ENCODE measurements around the gene ALS2.

ALS2 gene

DNA sequence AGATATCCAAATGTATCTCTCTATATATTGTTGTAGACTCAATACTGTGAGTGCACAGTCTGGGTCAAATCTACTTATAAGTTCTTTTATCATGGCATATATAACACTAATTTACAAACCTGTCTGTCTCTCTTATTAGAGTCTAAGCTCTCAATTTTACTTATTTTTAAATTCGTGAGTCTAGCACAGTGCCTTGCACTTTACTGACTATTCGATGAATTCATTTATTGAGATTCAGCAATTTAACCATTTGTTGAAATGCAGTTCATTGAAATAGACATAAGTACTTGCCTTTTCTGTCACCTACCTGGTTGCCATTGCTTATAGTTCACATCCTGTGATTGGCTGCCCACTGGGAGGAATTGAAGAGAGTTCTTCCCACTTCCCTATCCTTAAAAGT is 10.3 kb upstream of the ALS2 start:
- no peak overlapping the region for H3K27ac ChIP-seq (ENCODE audit: low read depth, low read length)
- H3K4me1 ChIP-seq (ENCODE audit: control insufficient read depth, insufficient read depth, low read length): no peaks in the 10 kb centered on the region; the same call in 1 of the 2 replicates
- no peaks in the 10 kb centered on the region for H3K27me3 ChIP-seq (ENCODE audit: control insufficient read depth, insufficient read depth, low read length)
- H3K4me3 ChIP-seq (ENCODE audit: low read depth, low read length): no peak overlapping the region
- no peaks in the 10 kb centered on the region for H3K9me3 ChIP-seq (ENCODE audit: control insufficient read depth, insufficient read depth, low read length)
- no peak overlapping the region for H3K9ac ChIP-seq (ENCODE audit: low read depth, low read length)
- no peaks in the 10 kb centered on the region for H3K36me3 ChIP-seq (ENCODE audit: control insufficient read depth, insufficient read depth, low read length)

- Histone ChIP-seq H3K36me3 (ENCODE audit: control insufficient read depth, insufficient read depth, low read length) (no peaks in the 10 kb centered on the region), H3K9me3 (ENCODE audit: control insufficient read depth, insufficient read depth, low read length) (no peaks in the 10 kb centered on the region), H3K27me3 (ENCODE audit: control insufficient read depth, insufficient read depth, low read length) (no peaks in the 10 kb centered on the region), H3K9ac (ENCODE audit: low read depth, low read length) (no peak overlapping the region), H3K27ac (ENCODE audit: low read depth, low read length) (no peak overlapping the region), H3K4me3 (ENCODE audit: low read depth, low read length) (no peak overlapping the region), H3K4me1 (ENCODE audit: control insufficient read depth, insufficient read depth, low read length) (no peaks in the 10 kb centered on the region)
Measured at GRCh38 chr2:201790291-201790690, 9.6 kb upstream of the ALS2 start.

GRCh38 chr2:201789395-201789794 is 8.7 kb upstream of the ALS2 start:
- Histone ChIP-seq H3K27ac (ENCODE audit: low read depth, low read length) (no peak overlapping the region), H3K27me3 (ENCODE audit: control insufficient read depth, insufficient read depth, low read length) (no peaks in the 10 kb centered on the region), H3K9ac (ENCODE audit: low read depth, low read length) (no peak overlapping the region), H3K4me1 (ENCODE audit: control insufficient read depth, insufficient read depth, low read length) (no peaks in the 10 kb centered on the region), H3K9me3 (ENCODE audit: control insufficient read depth, insufficient read depth, low read length) (no peaks in the 10 kb centered on the region), H3K36me3 (ENCODE audit: control insufficient read depth, insufficient read depth, low read length) (no peaks in the 10 kb centered on the region), H3K4me3 (ENCODE audit: low read depth, low read length) (no peak overlapping the region)

GRCh38 chr2:201788371-201788770 is 7.6 kb upstream of the ALS2 start:
- Histone ChIP-seq H3K27ac (ENCODE audit: low read depth, low read length) (no peak overlapping the region), H3K36me3 (ENCODE audit: control insufficient read depth, insufficient read depth, low read length) (no peaks in the 10 kb centered on the region)

DNA sequence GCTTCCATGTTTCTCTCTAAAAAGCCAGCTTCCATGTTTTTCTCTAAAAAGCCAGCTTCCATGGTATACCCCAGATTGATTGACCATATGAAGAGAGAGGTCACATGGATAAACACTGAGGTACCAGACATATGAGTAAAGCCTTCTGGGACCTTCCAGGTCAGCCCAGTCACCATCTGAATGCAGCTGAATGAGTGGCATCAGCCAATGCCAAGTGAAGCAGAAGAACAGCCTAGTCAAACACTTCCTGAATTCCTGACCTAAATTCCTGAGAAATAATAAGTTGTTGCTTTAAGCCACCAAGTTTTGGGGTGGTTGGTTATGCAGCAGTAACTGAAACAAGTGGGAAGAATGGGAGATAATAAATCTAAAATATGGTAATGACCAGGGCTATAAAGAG is 5.7 kb upstream of the ALS2 start:
- no peaks in the 10 kb centered on the region for H3K27me3 ChIP-seq (ENCODE audit: control insufficient read depth, insufficient read depth, low read length)
- H3K36me3 ChIP-seq (ENCODE audit: control insufficient read depth, insufficient read depth, low read length): no peaks in the 10 kb centered on the region
- H3K4me3 ChIP-seq (ENCODE audit: low read depth, low read length): no peak overlapping the region
- H3K27ac ChIP-seq (ENCODE audit: low read depth, low read length): no peak overlapping the region
- H3K9ac ChIP-seq (ENCODE audit: low read depth, low read length): no peak overlapping the region
- no peaks in the 10 kb centered on the region for H3K9me3 ChIP-seq (ENCODE audit: control insufficient read depth, insufficient read depth, low read length)
- no peaks in the 10 kb centered on the region for H3K4me1 ChIP-seq (ENCODE audit: control insufficient read depth, insufficient read depth, low read length)

More at GRCh38 chr2:201788371-201788770, 7.6 kb upstream of the ALS2 start:
- no peak overlapping the region for H3K9ac ChIP-seq (ENCODE audit: low read depth, low read length)
- H3K4me3 ChIP-seq (ENCODE audit: low read depth, low read length): no peak overlapping the region
- no peaks in the 10 kb centered on the region for H3K9me3 ChIP-seq (ENCODE audit: control insufficient read depth, insufficient read depth, low read length)
- no peaks in the 10 kb centered on the region for H3K27me3 ChIP-seq (ENCODE audit: control insufficient read depth, insufficient read depth, low read length)
- H3K4me1 ChIP-seq (ENCODE audit: control insufficient read depth, insufficient read depth, low read length): no peaks in the 10 kb centered on the region

GRCh38 chr2:201785135-201785534 is 4.4 kb upstream of the ALS2 start:
- Histone ChIP-seq H3K27ac (ENCODE audit: low read depth, low read length) (no peak overlapping the region), H3K4me1 (ENCODE audit: control insufficient read depth, insufficient read depth, low read length) (no peaks in the 10 kb centered on the region), H3K9ac (ENCODE audit: low read depth, low read length) (no peak overlapping the region), H3K27me3 (ENCODE audit: control insufficient read depth, insufficient read depth, low read length) (no peaks in the 10 kb centered on the region), H3K4me3 (ENCODE audit: low read depth, low read length) (no peak overlapping the region), H3K9me3 (ENCODE audit: control insufficient read depth, insufficient read depth, low read length) (no peaks in the 10 kb centered on the region), H3K36me3 (ENCODE audit: control insufficient read depth, insufficient read depth, low read length) (no peaks in the 10 kb centered on the region)

DNA sequence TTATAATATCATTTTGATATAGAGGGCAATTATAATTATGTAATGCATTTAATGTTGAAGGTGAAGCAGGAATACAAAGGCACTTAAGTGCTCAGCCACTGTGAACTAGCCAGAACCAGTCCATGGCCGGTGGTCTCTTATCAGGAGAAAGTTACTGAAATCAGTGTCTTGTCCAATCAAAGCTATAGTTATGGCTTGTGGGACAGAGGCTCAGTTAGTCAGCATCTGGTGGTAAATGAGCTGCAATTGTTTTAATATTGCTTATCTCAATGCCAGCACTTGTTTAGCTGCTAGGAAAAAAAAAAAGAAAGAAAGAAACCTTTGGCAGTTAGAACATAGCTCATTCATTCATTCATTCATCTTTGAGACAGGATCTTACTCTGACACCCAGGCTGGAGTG is 3.8 kb upstream of the ALS2 start:
- no peaks in the 10 kb centered on the region for H3K27me3 ChIP-seq (ENCODE audit: control insufficient read depth, insufficient read depth, low read length)
- peaks cover 3% of the 10 kb centered on the region for H3K4me1 ChIP-seq (ENCODE audit: control insufficient read depth, insufficient read depth, low read length)
- no peak overlapping the region for H3K27ac ChIP-seq (ENCODE audit: low read depth, low read length)
- H3K9ac ChIP-seq (ENCODE audit: low read depth, low read length): no peak overlapping the region
- no peaks in the 10 kb centered on the region for H3K9me3 ChIP-seq (ENCODE audit: control insufficient read depth, insufficient read depth, low read length)
- no peaks in the 10 kb centered on the region for H3K36me3 ChIP-seq (ENCODE audit: control insufficient read depth, insufficient read depth, low read length)
- no peak overlapping the region for H3K4me3 ChIP-seq (ENCODE audit: low read depth, low read length)

GRCh38 chr2:201781557-201782051 is 871 bp upstream of the ALS2 start:
- Histone ChIP-seq H3K4me1 (ENCODE audit: control insufficient read depth, insufficient read depth, low read length) (peaks cover 24% of the 10 kb centered on the region), H3K27me3 (ENCODE audit: control insufficient read depth, insufficient read depth, low read length) (no peaks in the 10 kb centered on the region), H3K9me3 (ENCODE audit: control insufficient read depth, insufficient read depth, low read length) (no peaks in the 10 kb centered on the region), H3K4me3 (ENCODE audit: low read depth, low read length) (peak overlapping the region; percentile 83), H3K36me3 (ENCODE audit: control insufficient read depth, insufficient read depth, low read length) (no peaks in the 10 kb centered on the region), H3K9ac (ENCODE audit: low read depth, low read length) (peak overlapping the region; percentile 79), H3K27ac (ENCODE audit: low read depth, low read length) (peak overlapping the region; percentile 97)

DNA sequence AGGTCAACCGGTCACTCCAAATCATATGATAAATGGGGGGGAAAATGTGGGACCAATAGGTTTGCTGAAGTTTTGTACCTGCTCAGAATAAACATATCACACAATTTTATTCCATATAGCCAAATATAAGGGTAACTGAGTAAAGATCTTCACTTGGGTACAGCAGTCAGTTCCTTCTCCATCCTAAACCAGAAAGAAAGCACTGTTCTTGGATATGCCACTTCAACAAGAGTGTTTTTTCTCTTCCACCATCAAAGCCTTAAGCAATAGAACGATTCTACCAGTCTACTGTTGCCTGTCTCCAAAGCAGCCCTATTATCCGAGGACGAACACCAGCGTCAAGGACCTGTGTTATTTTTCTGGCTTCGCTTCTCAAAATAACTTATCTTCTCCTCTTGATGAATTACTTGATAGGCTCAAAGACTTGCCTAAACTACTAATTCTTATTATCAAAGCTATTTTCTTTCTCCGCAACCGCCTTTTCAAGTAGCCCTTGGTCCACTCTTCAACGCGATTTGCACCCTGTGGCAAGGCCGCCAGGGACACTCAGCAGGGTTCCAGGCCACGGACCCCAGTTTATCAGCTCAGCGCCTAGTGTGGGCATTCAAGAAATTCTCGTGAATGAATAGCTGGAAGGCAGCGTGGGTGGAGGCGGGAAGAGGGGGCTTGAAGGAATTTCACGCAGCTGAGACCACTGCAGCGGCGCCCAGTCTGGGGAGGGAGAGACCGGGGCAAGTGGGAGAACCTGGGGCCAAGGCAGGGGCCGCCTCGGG is 646 bp downstream of the ALS2 start:
- no peaks in the 10 kb centered on the region for H3K9me3 ChIP-seq (ENCODE audit: control insufficient read depth, insufficient read depth, low read length)
- no peaks in the 10 kb centered on the region for H3K27me3 ChIP-seq (ENCODE audit: control insufficient read depth, insufficient read depth, low read length)
- H3K4me1 ChIP-seq (ENCODE audit: control insufficient read depth, insufficient read depth, low read length): peaks cover 29% of the 10 kb centered on the region
- peak overlapping the region; percentile 83 for H3K4me3 ChIP-seq (ENCODE audit: low read depth, low read length)
- H3K27ac ChIP-seq (ENCODE audit: low read depth, low read length): peak overlapping the region; percentile 97
- peak overlapping the region; percentile 79 for H3K9ac ChIP-seq (ENCODE audit: low read depth, low read length)
- no peaks in the 10 kb centered on the region for H3K36me3 ChIP-seq (ENCODE audit: control insufficient read depth, insufficient read depth, low read length)

DNA sequence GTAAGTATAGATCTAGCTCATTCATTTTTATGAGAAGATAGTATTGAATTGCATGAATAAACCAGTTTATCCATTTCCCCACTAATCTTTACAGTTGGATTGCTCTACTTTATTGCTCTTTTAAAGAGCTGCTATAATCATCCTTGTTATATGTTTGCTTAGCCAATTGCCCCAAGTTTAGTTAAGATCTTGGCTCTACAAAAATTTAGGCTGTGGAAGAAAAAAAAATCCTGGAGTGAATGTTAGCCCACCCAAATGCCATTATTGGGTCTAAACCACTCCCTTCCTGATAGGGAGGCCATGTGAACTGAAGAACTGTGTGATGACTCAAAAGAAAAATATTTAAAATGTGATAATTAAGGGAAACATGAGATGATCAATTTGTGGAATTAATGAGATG is 2.9 kb downstream of the ALS2 start:
- no peak overlapping the region for H3K4me3 ChIP-seq (ENCODE audit: low read depth, low read length)
- H3K9ac ChIP-seq (ENCODE audit: low read depth, low read length): no peak overlapping the region
- H3K4me1 ChIP-seq (ENCODE audit: control insufficient read depth, insufficient read depth, low read length): peaks cover 44% of the 10 kb centered on the region
- H3K27me3 ChIP-seq (ENCODE audit: control insufficient read depth, insufficient read depth, low read length): no peaks in the 10 kb centered on the region
- H3K27ac ChIP-seq (ENCODE audit: low read depth, low read length): peak overlapping the region; percentile 14
- no peaks in the 10 kb centered on the region for H3K36me3 ChIP-seq (ENCODE audit: control insufficient read depth, insufficient read depth, low read length)
- H3K9me3 ChIP-seq (ENCODE audit: control insufficient read depth, insufficient read depth, low read length): no peaks in the 10 kb centered on the region

DNA sequence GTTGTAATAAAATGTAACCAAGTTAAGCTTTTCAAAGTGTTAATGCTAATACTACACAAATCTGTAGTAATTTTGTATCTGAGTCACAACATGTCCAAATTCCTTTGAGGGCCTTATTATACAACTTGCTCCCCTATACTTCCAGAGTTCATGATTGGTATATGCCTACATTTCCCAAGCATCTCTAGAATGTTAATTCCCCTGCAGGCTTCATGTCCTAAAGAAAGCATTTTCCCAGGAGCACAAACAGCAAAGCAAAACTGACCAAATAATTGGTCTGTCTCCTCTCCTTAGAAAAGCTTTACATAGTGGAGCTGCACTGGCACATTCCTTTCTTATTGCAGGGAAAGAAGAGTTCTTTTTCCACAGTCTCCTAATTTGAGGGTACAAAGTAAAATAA is 3.7 kb downstream of the ALS2 start:
- Histone ChIP-seq H3K4me1 (ENCODE audit: control insufficient read depth, insufficient read depth, low read length) (peaks cover 45% of the 10 kb centered on the region), H3K27ac (ENCODE audit: low read depth, low read length) (no peak overlapping the region), H3K9me3 (ENCODE audit: control insufficient read depth, insufficient read depth, low read length) (no peaks in the 10 kb centered on the region), H3K27me3 (ENCODE audit: control insufficient read depth, insufficient read depth, low read length) (no peaks in the 10 kb centered on the region), H3K4me3 (ENCODE audit: low read depth, low read length) (no peak overlapping the region), H3K9ac (ENCODE audit: low read depth, low read length) (no peak overlapping the region), H3K36me3 (ENCODE audit: control insufficient read depth, insufficient read depth, low read length) (no peaks in the 10 kb centered on the region)

All from HUES48 (cell line).